Smooth muscle cell (in vitro differentiated cells): ENCODE measurements around the gene NCAM2. TPM values are rescaled to one million over a fixed set of nuclear protein-coding genes. Genes with fewer than 3 reads are reported as not detected.

Experiments used
- DNase-seq: peaks from one replicate; lab custom pipeline; 2025; ENCODE audit not compliant: unreplicated experiment; lab: John Stamatoyannopoulos, UW
- H2AFZ ChIP-seq: fragments of 200-600 bp; sonication (generic); 2 replicates; pipeline ENCODE4 v1.6.0; 2016; ENCODE audit warnings: antibody characterized with exemption, low read depth, mild to moderate bottlenecking
- H3F3A ChIP-seq: fragments of 200-600 bp; sonication (generic); 2 replicates; pipeline ENCODE4 v1.6.0; 2017; ENCODE audit warnings: antibody characterized with exemption, low read depth
- H3K27ac ChIP-seq: fragments of 200-600 bp; sonication (generic); 2 replicates; pipeline ENCODE4 v1.5.1; 2016; ENCODE audit warnings: low read depth, mild to moderate bottlenecking
- H3K27me3 ChIP-seq: fragments of 200-600 bp; sonication (generic); 2 replicates; pipeline ENCODE4 v1.6.1; 2016; ENCODE audit warnings: low read depth, mild to moderate bottlenecking
- H3K36me3 ChIP-seq: fragments of 200-600 bp; sonication (generic); 2 replicates; pipeline ENCODE4 v1.5.1; 2016; ENCODE audit warnings: low read depth
- H3K4me1 ChIP-seq: fragments of 200-600 bp; sonication (generic); 2 replicates; pipeline ENCODE4 v1.5.1; 2016; ENCODE audit warnings: low read depth
- H3K4me2 ChIP-seq: fragments of 200-600 bp; sonication (generic); 2 replicates; pipeline ENCODE4 v1.6.0; 2016; ENCODE audit warnings: mild to moderate bottlenecking
- H3K4me3 ChIP-seq: fragments of 200-600 bp; sonication (generic); 2 replicates; pipeline ENCODE4 v1.5.1; 2016; ENCODE audit warnings: mild to moderate bottlenecking
- H3K79me2 ChIP-seq: fragments of 200-600 bp; sonication (generic); 2 replicates; pipeline ENCODE4 v1.6.0; 2016; ENCODE audit warnings: low read depth, mild to moderate bottlenecking
- H3K9ac ChIP-seq: fragments of 200-600 bp; sonication (generic); 2 replicates; pipeline ENCODE4 v1.6.0; 2016; ENCODE audit warnings: low read depth
- H3K9me3 ChIP-seq: fragments of 200-600 bp; sonication (generic); replicated peaks from 2 replicates; pipeline ENCODE4 v1.5.1; 2016; ENCODE audit warnings: low read depth
- H4K20me1 ChIP-seq: fragments of 200-600 bp; sonication (generic); 2 replicates; pipeline ENCODE4 v1.6.0; 2016; ENCODE audit warnings: low read depth
- WGBS: methylation state at CpG from one replicate; pipeline ENCODE4 v1.1.7; 2016; ENCODE audit warnings: low lambda C conversion rate; 5-methylcytosine and 5-hydroxymethylcytosine counted together
- polyA plus RNA-seq: library from polyadenylated mRNA; unstranded; fragments of >200 nt; fragmentation: Nextera tagmentation; extraction: Ambion mirVana; gene quantifications from 2 replicates; pipeline ENCODE4 v1.2.1, GENCODE V29; 2016
- total RNA-seq: library from RNA; depleted of rRNA; stranded (reverse); fragments of >200 nt; gene quantifications from 2 replicates; pipeline ENCODE4 v1.2.3, GENCODE V29; 2014
- TF ChIP-seq, protein P1 (sequence below): fragments of 200-600 bp; sonication (generic); IDR thresholded peaks from 2 replicates; pipeline ENCODE4 v1.5.1; 2017; ENCODE audit warnings: borderline replicate concordance, mild to moderate bottlenecking, antibody characterized with exemption; ENCODE audit not compliant: insufficient read depth, poor library complexity, severe bottlenecking

Gene NCAM2
- total and polyA plus RNA-seq, 2 experiments from 2014 or later: 0.49 to 0.77 TPM

DNA sequence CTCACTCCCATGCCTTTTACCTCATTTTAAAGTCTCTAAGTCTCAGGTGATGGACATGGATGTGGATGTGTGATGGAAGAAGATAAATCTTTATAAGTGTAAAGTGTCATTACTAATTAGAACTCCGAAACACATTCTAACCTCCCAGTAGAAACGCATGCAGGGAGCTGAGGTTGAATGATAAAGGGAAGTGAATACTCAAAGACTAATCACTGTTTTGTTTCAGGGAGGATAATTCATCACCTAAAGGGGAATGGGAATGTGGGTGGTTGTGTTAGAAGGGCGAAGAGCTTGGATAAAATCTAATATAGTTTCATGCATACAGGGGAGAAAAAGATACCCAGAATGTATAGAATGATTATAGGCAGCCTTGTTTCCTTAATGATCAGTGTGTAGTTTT, 12.5 kb downstream of the NCAM2 start:
- Histone ChIP-seq H3K27me3 (peaks cover 5% of the 10 kb centered on the region), H3K9me3 (no peaks in the 10 kb centered on the region), H3K36me3 (no peaks in the 10 kb centered on the region), H3K4me1 (no peaks in the 10 kb centered on the region), H3K4me2 (no peak overlapping the region), H4K20me1 (no peaks in the 10 kb centered on the region), H3K9ac (no peak overlapping the region), H3K79me2 (no peaks in the 10 kb centered on the region), H3K27ac (no peak overlapping the region), H3F3A (no peaks in the 10 kb centered on the region), H3K4me3 (no peak overlapping the region), H2AFZ (no peak overlapping the region)
- 51% methylated on average over 3 of the region's 3 CpGs for WGBS
- TF ChIP-seq, protein P1, sequence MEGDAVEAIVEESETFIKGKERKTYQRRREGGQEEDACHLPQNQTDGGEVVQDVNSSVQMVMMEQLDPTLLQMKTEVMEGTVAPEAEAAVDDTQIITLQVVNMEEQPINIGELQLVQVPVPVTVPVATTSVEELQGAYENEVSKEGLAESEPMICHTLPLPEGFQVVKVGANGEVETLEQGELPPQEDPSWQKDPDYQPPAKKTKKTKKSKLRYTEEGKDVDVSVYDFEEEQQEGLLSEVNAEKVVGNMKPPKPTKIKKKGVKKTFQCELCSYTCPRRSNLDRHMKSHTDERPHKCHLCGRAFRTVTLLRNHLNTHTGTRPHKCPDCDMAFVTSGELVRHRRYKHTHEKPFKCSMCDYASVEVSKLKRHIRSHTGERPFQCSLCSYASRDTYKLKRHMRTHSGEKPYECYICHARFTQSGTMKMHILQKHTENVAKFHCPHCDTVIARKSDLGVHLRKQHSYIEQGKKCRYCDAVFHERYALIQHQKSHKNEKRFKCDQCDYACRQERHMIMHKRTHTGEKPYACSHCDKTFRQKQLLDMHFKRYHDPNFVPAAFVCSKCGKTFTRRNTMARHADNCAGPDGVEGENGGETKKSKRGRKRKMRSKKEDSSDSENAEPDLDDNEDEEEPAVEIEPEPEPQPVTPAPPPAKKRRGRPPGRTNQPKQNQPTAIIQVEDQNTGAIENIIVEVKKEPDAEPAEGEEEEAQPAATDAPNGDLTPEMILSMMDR: no peak
- DNase-seq: no peak

DNA sequence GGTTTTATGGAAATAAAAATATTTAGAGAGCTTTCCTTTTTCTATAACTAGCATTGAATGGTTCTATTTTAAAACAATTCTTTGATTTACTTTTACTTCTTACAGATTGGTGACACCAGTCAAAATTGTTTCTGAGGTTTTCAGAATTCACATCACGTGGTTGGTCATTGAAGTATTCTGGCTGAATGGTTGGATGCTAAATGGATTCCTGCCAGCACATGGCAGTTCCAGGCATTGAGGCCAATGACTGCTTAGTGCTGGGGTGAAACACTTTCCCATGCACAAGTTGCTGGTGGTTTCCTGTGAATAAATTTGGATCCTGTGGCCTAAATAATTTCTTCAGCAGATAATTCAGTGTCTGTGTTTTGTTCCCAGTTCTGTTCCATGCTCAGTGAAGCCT, 20.6 kb downstream of the NCAM2 start:
- Histone ChIP-seq H3K27ac (no peak overlapping the region), H3K27me3 (no peaks in the 10 kb centered on the region), H3F3A (no peaks in the 10 kb centered on the region), H3K9me3 (no peaks in the 10 kb centered on the region), H3K36me3 (no peaks in the 10 kb centered on the region), H3K4me2 (peak overlapping the region; percentile 24), H3K4me3 (no peak overlapping the region), H3K9ac (no peak overlapping the region), H4K20me1 (no peaks in the 10 kb centered on the region), H3K79me2 (no peaks in the 10 kb centered on the region), H3K4me1 (no peaks in the 10 kb centered on the region), H2AFZ (no peak overlapping the region)
- no peak for DNase-seq
- TF ChIP-seq, protein P1: no peak
- WGBS: 79% methylated on average over 1 of the region's 1 CpG

DNA sequence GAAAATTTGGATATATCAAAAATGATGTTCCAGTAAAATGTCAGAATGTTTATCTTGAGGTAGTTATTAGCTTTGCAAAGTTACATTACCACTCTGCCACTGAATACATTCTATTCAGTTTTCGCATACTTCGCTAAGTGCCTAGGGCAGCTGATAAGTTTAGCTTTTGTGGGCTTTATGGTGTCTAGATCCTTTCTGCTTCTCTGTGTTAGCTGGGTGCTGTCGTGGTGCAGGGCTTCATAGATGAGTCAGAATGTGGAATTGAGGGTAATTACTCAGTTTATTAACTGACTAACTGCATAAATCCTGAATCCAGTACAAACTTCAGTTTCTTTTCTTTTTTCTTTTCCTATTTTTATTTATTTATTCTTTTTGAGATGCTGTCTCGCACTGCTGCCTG, 21.5 kb downstream of the NCAM2 start:
- no peaks in the 10 kb centered on the region for H3K9me3 ChIP-seq
- no peaks in the 10 kb centered on the region for H3K27me3 ChIP-seq
- H2AFZ ChIP-seq: no peak overlapping the region
- no peaks in the 10 kb centered on the region for H3K4me1 ChIP-seq
- TF ChIP-seq, protein P1: no peak
- no peak overlapping the region for H3K9ac ChIP-seq
- no peak overlapping the region for H3K4me2 ChIP-seq
- H3K79me2 ChIP-seq: no peaks in the 10 kb centered on the region
- 54% methylated on average over 4 of the region's 4 CpGs for WGBS
- no peaks in the 10 kb centered on the region for H3K36me3 ChIP-seq
- no peak for DNase-seq
- H4K20me1 ChIP-seq: no peaks in the 10 kb centered on the region
- H3K4me3 ChIP-seq: no peak overlapping the region
- H3K27ac ChIP-seq: no peak overlapping the region
- no peaks in the 10 kb centered on the region for H3F3A ChIP-seq

DNA sequence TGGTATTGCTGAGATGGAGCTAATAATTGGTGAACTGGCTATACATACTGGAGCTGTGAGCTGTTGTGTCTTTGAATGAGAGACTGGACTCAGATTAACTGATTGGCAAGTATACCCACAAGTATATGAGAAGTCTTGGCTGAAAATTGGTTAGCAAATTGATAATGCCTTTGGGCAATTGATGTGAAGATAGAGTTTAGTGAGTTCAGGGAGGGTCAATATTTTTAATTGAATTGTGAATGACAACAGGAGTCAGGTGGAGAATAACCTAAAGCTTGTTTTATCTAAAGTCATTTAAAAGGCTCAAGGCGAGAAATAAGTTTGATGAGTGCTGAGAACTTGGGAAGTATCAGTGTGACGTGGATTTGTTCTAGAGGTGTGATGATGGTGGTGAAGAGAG, 27.5 kb downstream of the NCAM2 start:
- Histone ChIP-seq H3K4me3 (no peak overlapping the region), H3K9me3 (no peaks in the 10 kb centered on the region), H3K4me1 (no peaks in the 10 kb centered on the region), H3K27me3 (no peaks in the 10 kb centered on the region), H3K27ac (no peak overlapping the region), H2AFZ (no peak overlapping the region), H3K9ac (no peak overlapping the region), H3K79me2 (no peaks in the 10 kb centered on the region), H4K20me1 (no peaks in the 10 kb centered on the region), H3K4me2 (no peak overlapping the region), H3K36me3 (no peaks in the 10 kb centered on the region), H3F3A (no peaks in the 10 kb centered on the region)
- 91% methylated on average over 2 of the region's 2 CpGs for WGBS
- TF ChIP-seq, protein P1: no peak
- DNase-seq: no peak
